HCT116 (cell line): Measurements from ENCODE around the gene PAK6. TPM values are rescaled to one million over a fixed set of nuclear protein-coding genes. Genes with fewer than 3 reads are reported as not detected.
A peak's percentile ranks its signal among the peaks of the same experiment; 100 is the strongest.

ENCODE experiments used
- ATAC-seq: fragments of 200-7000 bp; cut with Tn5 transposase; 2 replicates; pipeline ENCODE4 v1.9.1; 2020; ENCODE audit warnings: mild to moderate bottlenecking, moderate library complexity
- BruUV-seq: library from RNA; stranded (reverse); fragments of 400-500 nt; replicated peaks from 2 replicates; lab custom pipeline; 2021; lab: Mats Ljungman, UMichigan
- CTCF ChIA-PET: fragments of 300-600 bp; sonication (Branson Sonifier 250); formaldehyde crosslinking; loops from one replicate; lab custom pipeline; 2021; ENCODE audit warnings: antibody characterized with exemption; lab: Charles Lee
- POLR2A ChIA-PET: fragments of 300-600, 350-600 bp; sonication (Branson Sonifier 250); formaldehyde crosslinking; loops from one replicate; lab custom pipeline; 2021; ENCODE audit warnings: antibody characterized with exemption; lab: Charles Lee
- RAD21 ChIA-PET, 2 experiments: fragments of 300-600 bp; sonication (Branson Sonifier 250); formaldehyde crosslinking; loops; one replicate each; lab custom pipeline; 2023; ENCODE audit warnings: low total read pairs in 2 of 2; ENCODE audit not compliant: uncharacterized antibody in 2 of 2, unreplicated experiment in 2 of 2, low non-redundant PET in 1 of 2; lab: Charles Lee
- DNase-seq: peaks from one replicate; pipeline ENCODE4 v3.0.0-alpha.2; 2010; ENCODE audit warnings: low read depth, low spot score
- H2AFZ ChIP-seq: fragments of 200-600 bp; shearing (Covaris generic), sonication (generic); 2 replicates; pipeline ENCODE4 v1.6.1; 2017; ENCODE audit warnings: low read depth, mixed run types, mixed read lengths, antibody characterized with exemption, low read length; ENCODE audit not compliant: poor library complexity, severe bottlenecking
- H3K27ac ChIP-seq: 2 replicates; pipeline ENCODE4 v1.5.1; 2012; ENCODE audit warnings: low read depth, low read length
- H3K27me3 ChIP-seq: fragments of 200-600 bp; sonication (generic); 2 replicates; pipeline ENCODE4 v1.6.1; 2016; ENCODE audit warnings: mixed run types, low read length, mixed read lengths; ENCODE audit not compliant: insufficient read depth
- H3K36me3 ChIP-seq, 2 experiments: fragments of 200-500 bp in 1 of 2; fragments of 200-600 bp in 1 of 2; sonication (Bioruptor generic) in 1 of 2; sonication (generic) in 1 of 2; 2 replicates each; pipeline versions ENCODE4 v1.5.1 to v1.6.1; 2014 to 2016; ENCODE audit warnings: low read length in 2 of 2, inconsistent platforms in 1 of 2, mixed read lengths in 1 of 2, mixed run types in 1 of 2; ENCODE audit not compliant: insufficient read depth in 2 of 2, control insufficient read depth in 1 of 2
- H3K4me1 ChIP-seq, 2 experiments: fragments of 200-600 bp in 1 of 2; sonication (generic) in 1 of 2; 2 replicates each; pipeline versions ENCODE4 v1.5.1 to v1.6.1; 2012 to 2017; ENCODE audit warnings: low read length in 2 of 2, inconsistent platforms in 1 of 2, mild to moderate bottlenecking in 1 of 2, mixed read lengths in 1 of 2, mixed run types in 1 of 2, moderate library complexity in 1 of 2; ENCODE audit not compliant: insufficient read depth in 2 of 2, control insufficient read depth in 1 of 2
- H3K4me2 ChIP-seq: fragments of 200-600 bp; sonication (generic); 2 replicates; pipeline ENCODE4 v1.6.1; 2017; ENCODE audit warnings: mixed run types, low read length, mixed read lengths
- H3K4me3 ChIP-seq, 2 experiments: fragments of 200-600 bp in 1 of 2; sonication (generic) in 1 of 2; replicated peaks in 1 of 2; 2 replicates each; pipeline ENCODE4 v1.5.1; 2011 to 2016; ENCODE audit warnings: low read length in 2 of 2, control low read depth in 1 of 2, low read depth in 1 of 2, mild to moderate bottlenecking in 1 of 2, mixed read lengths in 1 of 2, mixed run types in 1 of 2
- H3K79me2 ChIP-seq: fragments of 200-600 bp; sonication (generic); 2 replicates; pipeline ENCODE4 v1.6.1; 2017; ENCODE audit warnings: mild to moderate bottlenecking, mixed run types, low read length, moderate library complexity, mixed read lengths; ENCODE audit not compliant: insufficient read depth
- H3K9ac ChIP-seq: fragments of 200-600 bp; sonication (generic); 2 replicates; pipeline ENCODE4 v1.6.1; 2016; ENCODE audit warnings: low read length, mixed read lengths
- H3K9me2 ChIP-seq: fragments of 200-600 bp; sonication (generic), shearing (Covaris generic); 2 replicates; pipeline ENCODE4 v1.6.1; 2017; ENCODE audit warnings: mixed run types, mild to moderate bottlenecking, moderate library complexity; ENCODE audit not compliant: insufficient read depth
- H3K9me3 ChIP-seq, 2 experiments: fragments of 200-500 bp in 1 of 2; fragments of 200-600 bp in 1 of 2; sonication (Bioruptor generic) in 1 of 2; sonication (generic) in 1 of 2; 2 replicates each; pipeline ENCODE4 v1.6.1; 2014 to 2017; ENCODE audit warnings: low read length in 2 of 2, mixed read lengths in 2 of 2, inconsistent platforms in 1 of 2, low read depth in 1 of 2, mild to moderate bottlenecking in 1 of 2, mixed run types in 1 of 2, moderate library complexity in 1 of 2; ENCODE audit not compliant: control insufficient read depth in 1 of 2, insufficient read depth in 1 of 2
- H4K20me1 ChIP-seq: fragments of 200-600 bp; sonication (generic), shearing (Covaris generic); 2 replicates; pipeline ENCODE4 v1.6.1; 2017; ENCODE audit warnings: mixed run types, mild to moderate bottlenecking, moderate library complexity; ENCODE audit not compliant: insufficient read depth
- CBX3 ChIP-seq: IDR thresholded peaks from 2 replicates; pipeline ENCODE4 v1.6.1; 2012; ENCODE audit warnings: low read depth
- CEBPB ChIP-seq: IDR thresholded peaks from 2 replicates; pipeline ENCODE4 v1.6.1; 2012; ENCODE audit warnings: low read depth
- EGR1 ChIP-seq: IDR thresholded peaks from 2 replicates; pipeline ENCODE4 v1.6.1; 2012; ENCODE audit warnings: low read depth
- ELF1 ChIP-seq: IDR thresholded peaks from 2 replicates; pipeline ENCODE4 v1.6.1; 2012; ENCODE audit warnings: low read depth, borderline replicate concordance
- EZH2 ChIP-seq: fragments of 200-600 bp; sonication (generic); IDR thresholded peaks from 2 replicates; pipeline ENCODE4 v1.6.1; 2017; ENCODE audit warnings: antibody characterized with exemption, mixed run types
- EZH2phosphoT487 ChIP-seq: fragments of 200-600 bp; IDR thresholded peaks from 2 replicates; pipeline ENCODE4 v1.6.1; 2018; ENCODE audit warnings: antibody characterized with exemption, borderline replicate concordance
- FOSL1 ChIP-seq: IDR thresholded peaks from 2 replicates; pipeline ENCODE4 v1.6.1; 2012; ENCODE audit warnings: low read depth
- JUND ChIP-seq: IDR thresholded peaks from 2 replicates; pipeline ENCODE4 v1.6.1; 2012
- POLR2A ChIP-seq: IDR thresholded peaks from 2 replicates; pipeline ENCODE4 v1.7.0; 2011; ENCODE audit warnings: borderline replicate concordance; ENCODE audit not compliant: insufficient read depth, insufficient read length; ENCODE audit errors: extremely low read depth
- POLR2AphosphoS5 ChIP-seq: IDR thresholded peaks from 2 replicates; pipeline ENCODE4 v1.6.1; 2011; ENCODE audit warnings: mild to moderate bottlenecking, low read depth, low read length, moderate library complexity
- RAD21 ChIP-seq: IDR thresholded peaks from 2 replicates; pipeline ENCODE4 v1.6.1; 2012; ENCODE audit warnings: low read depth, mild to moderate bottlenecking
- SRF ChIP-seq: IDR thresholded peaks from 2 replicates; pipeline ENCODE4 v1.6.1; 2012; ENCODE audit warnings: low read depth
- TCF7L2 ChIP-seq: IDR thresholded peaks from 2 replicates; pipeline ENCODE4 v1.7.0; 2011; ENCODE audit warnings: borderline replicate concordance, inconsistent platforms; ENCODE audit not compliant: insufficient read depth, insufficient read length; ENCODE audit errors: extremely low read depth
- YY1 ChIP-seq: IDR thresholded peaks from 2 replicates; pipeline ENCODE4 v1.6.1; 2011; ENCODE audit warnings: low read length, low read depth, moderate library complexity, mild to moderate bottlenecking; ENCODE audit not compliant: insufficient replicate concordance; ENCODE audit errors: extremely low read depth
- ZFX ChIP-seq: fragments of 450-650 bp; IDR thresholded peaks from 2 replicates; pipeline ENCODE4 v1.6.1; 2017
- intact Hi-C: fragments of 100-400 bp; cut with micrococcal nuclease; formaldehyde crosslinking; loops from 2 replicates; pipeline ENCODE4 v1.10.0; 2022
- total RNA-seq: library from RNA; stranded (reverse); gene quantifications from one replicate; pipeline ENCODE4 v1.2.1, GENCODE V29; 2021; ENCODE audit not compliant: unreplicated experiment
- TF ChIP-seq, protein P1 (sequence below): IDR thresholded peaks from 2 replicates; pipeline ENCODE4 v1.6.1; 2012
- TF ChIP-seq, protein P2 (sequence below): IDR thresholded peaks from 2 replicates; pipeline ENCODE4 v1.6.1; 2012
- TF ChIP-seq, protein P3 (sequence below): IDR thresholded peaks from 2 replicates; pipeline ENCODE4 v1.6.1; 2011; ENCODE audit warnings: mild to moderate bottlenecking, low read length, moderate library complexity; ENCODE audit not compliant: insufficient replicate concordance; ENCODE audit errors: extremely low read depth

The PAK6 gene
- total RNA-seq, 1 experiment from 2014 or later = 19.9 TPM

DNA sequence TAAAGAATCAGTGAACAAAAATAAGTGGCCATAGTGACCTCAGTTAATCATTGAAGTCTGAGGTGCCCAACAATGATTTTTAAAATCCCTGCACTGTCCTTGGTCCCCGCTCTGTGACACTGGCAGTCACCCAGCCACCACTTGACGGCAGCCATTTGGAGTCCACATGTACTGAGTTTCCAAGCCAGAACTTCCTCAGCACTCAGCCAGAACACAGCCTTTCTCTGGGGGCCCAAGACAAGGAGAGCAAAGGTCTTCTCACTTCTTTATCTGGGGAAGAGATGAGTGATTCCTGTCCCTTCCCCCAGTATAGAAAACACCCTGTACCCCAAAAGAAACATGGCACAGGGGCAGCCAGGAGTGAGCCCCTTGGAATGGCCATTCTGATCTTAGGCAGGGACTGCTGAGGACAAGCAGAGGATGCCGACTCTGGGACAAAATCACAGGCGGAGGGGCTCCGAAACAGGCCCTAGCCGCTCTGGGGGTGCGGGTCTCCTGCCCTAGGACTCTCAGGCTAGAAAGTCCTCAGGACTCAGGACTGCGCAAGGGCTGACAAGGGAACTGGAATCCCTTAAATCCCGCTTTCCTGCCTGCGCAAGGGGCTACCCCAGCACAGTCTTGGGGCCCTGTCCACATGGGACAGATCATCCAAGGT, 12.8 kb downstream of the PAK6 start:
- TF ChIP-seq EZH2 (no peak), TCF7L2 (no peak), CEBPB (no peak), YY1 (no peak)
- TF ChIP-seq, protein P1, sequence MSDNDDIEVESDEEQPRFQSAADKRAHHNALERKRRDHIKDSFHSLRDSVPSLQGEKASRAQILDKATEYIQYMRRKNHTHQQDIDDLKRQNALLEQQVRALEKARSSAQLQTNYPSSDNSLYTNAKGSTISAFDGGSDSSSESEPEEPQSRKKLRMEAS = no peak
- TF ChIP-seq, all 23 proteins: peak for 0
- peaks cover 3 to 4% of the 10 kb centered on the region in 2 experiments; a peak in 3 of 4 replicates for H3K36me3 ChIP-seq
- RAD21 ChIA-PET = no interaction called here
- ATAC-seq = peak; percentile 0; the same call in 1 of the 2 replicates
- H3K27me3 ChIP-seq = no peaks in the 10 kb centered on the region
- H3K9me3 ChIP-seq = no peaks in the 10 kb centered on the region
- no peak for DNase-seq
- POLR2A ChIA-PET = no interaction called here
- peak overlapping the region; percentile 99 for H3K4me2 ChIP-seq
- peaks cover 14 to 36% of the 10 kb centered on the region in 2 experiments for H3K4me1 ChIP-seq
- H2AFZ ChIP-seq = no peak overlapping the region
- H3K9me2 ChIP-seq = no peaks in the 10 kb centered on the region
- H3K9ac ChIP-seq = peak overlapping the region; percentile 90
- CTCF ChIA-PET = interaction anchor here (1.0 to 1.2 kb wide), 2 partner anchors 28 to 34 kb away, joined by 3 to 4 read pairs; no protein-coding TSS in a partner anchor
- no peaks in the 10 kb centered on the region for H4K20me1 ChIP-seq
- H3K27ac ChIP-seq = peak overlapping the region; percentile 79; the same call in 1 of the 2 replicates
- H3K4me3 ChIP-seq = peak overlapping the region; percentile 65 to 97
- intact Hi-C loops = no loop called here
- peaks cover 18% of the 10 kb centered on the region; the same call in 1 of the 2 replicates for H3K79me2 ChIP-seq
- TSS peak; percentile 72 for BruUV-seq

DNA sequence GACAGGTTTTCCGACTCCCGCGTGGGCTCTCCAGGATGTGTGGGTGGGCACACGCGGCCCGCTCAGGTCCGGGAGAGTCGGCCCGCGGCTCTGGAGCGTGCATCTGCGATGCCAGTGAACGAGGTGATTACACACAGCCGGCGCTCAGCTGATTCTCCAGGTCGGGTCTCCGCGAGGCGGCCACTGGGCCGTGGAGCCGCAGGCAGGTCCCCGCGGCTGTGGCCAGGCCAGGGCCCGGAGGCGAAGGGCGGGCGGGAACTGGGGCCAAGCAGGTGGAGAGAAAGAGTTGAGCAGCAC, 13.2 kb downstream of the PAK6 start:
- peaks cover 3 to 4% of the 10 kb centered on the region in 2 experiments; a peak in 3 of 4 replicates for H3K36me3 ChIP-seq
- H3K9me3 ChIP-seq = no peaks in the 10 kb centered on the region
- peak overlapping the region; percentile 79; the same call in 1 of the 2 replicates for H3K27ac ChIP-seq
- RAD21 ChIA-PET = no interaction called here
- H3K4me3 ChIP-seq = peak overlapping the region; percentile 65 to 97
- H3K27me3 ChIP-seq = no peaks in the 10 kb centered on the region
- no TSS peak for BruUV-seq
- CTCF ChIA-PET = interaction anchor here (1.2 kb wide), 1 partner anchor 35 kb away, joined by 3 read pairs; no protein-coding TSS in a partner anchor
- no peaks in the 10 kb centered on the region for H4K20me1 ChIP-seq
- H2AFZ ChIP-seq = no peak overlapping the region
- POLR2A ChIA-PET = no interaction called here
- TF ChIP-seq CBX3 = no peak
- no peak for TF ChIP-seq ZFX
- no peak for TF ChIP-seq FOSL1
- no peak for TF ChIP-seq EGR1
- TF ChIP-seq EZH2 = no peak
- no peak for TF ChIP-seq JUND
- no peak for TF ChIP-seq POLR2A
- TF ChIP-seq YY1 = no peak
- TF ChIP-seq SRF = no peak
- TF ChIP-seq, protein P2, sequence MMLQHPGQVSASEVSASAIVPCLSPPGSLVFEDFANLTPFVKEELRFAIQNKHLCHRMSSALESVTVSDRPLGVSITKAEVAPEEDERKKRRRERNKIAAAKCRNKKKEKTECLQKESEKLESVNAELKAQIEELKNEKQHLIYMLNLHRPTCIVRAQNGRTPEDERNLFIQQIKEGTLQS = no peak
- no peak for TF ChIP-seq EZH2phosphoT487
- TF ChIP-seq, protein P3, sequence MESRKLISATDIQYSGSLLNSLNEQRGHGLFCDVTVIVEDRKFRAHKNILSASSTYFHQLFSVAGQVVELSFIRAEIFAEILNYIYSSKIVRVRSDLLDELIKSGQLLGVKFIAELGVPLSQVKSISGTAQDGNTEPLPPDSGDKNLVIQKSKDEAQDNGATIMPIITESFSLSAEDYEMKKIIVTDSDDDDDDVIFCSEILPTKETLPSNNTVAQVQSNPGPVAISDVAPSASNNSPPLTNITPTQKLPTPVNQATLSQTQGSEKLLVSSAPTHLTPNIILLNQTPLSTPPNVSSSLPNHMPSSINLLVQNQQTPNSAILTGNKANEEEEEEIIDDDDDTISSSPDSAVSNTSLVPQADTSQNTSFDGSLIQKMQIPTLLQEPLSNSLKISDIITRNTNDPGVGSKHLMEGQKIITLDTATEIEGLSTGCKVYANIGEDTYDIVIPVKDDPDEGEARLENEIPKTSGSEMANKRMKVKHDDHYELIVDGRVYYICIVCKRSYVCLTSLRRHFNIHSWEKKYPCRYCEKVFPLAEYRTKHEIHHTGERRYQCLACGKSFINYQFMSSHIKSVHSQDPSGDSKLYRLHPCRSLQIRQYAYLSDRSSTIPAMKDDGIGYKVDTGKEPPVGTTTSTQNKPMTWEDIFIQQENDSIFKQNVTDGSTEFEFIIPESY = no peak
- TF ChIP-seq POLR2AphosphoS5 = no peak
- TF ChIP-seq ELF1 = no peak
- no peak for TF ChIP-seq RAD21
- peak overlapping the region; percentile 99 for H3K4me2 ChIP-seq
- intact Hi-C loops = no loop called here
- H3K79me2 ChIP-seq = peaks cover 18% of the 10 kb centered on the region; the same call in 1 of the 2 replicates
- no peaks in the 10 kb centered on the region for H3K9me2 ChIP-seq
- DNase-seq (no peak), ATAC-seq (no peak; the same call in 1 of the 2 replicates)
- peak overlapping the region; percentile 90 for H3K9ac ChIP-seq
- H3K4me1 ChIP-seq = peaks cover 14 to 36% of the 10 kb centered on the region in 2 experiments
